GM12878 (cell line): Measurements from ENCODE around the gene SRCAP. TPM values are rescaled to one million over a fixed set of nuclear protein-coding genes. Genes with fewer than 3 reads are reported as not detected.

Experiments
- ATAC-seq: fragments of 200-7000 bp; cut with Tn5 transposase; 3 replicates; pipeline ENCODE4 v1.9.1; 2020; ENCODE audit warnings: mild to moderate bottlenecking, moderate library complexity
- BruUV-seq: library from RNA; stranded (reverse); fragments of 400-500 nt; replicated peaks from 2 replicates; lab custom pipeline; 2021; lab: Mats Ljungman, UMichigan
- CTCF ChIA-PET: fragments of 300-600 bp; sonication (Branson Sonifier 250); formaldehyde crosslinking; extraction: SDS; loops from one replicate; lab custom pipeline; 2021; ENCODE audit warnings: inconsistent platforms; lab: Yijun Ruan, JAX
- POLR2A ChIA-PET: fragments of 350-600 bp; formaldehyde crosslinking; extraction: SDS; loops from one replicate; lab custom pipeline; 2021; ENCODE audit warnings: inconsistent platforms; lab: Charles Lee
- RAD21 ChIA-PET: fragments of 300-600 bp; sonication (Branson Sonifier 250); formaldehyde crosslinking; loops from one replicate; lab custom pipeline; 2023; ENCODE audit warnings: antibody characterized with exemption; ENCODE audit not compliant: unreplicated experiment; lab: Charles Lee
- SMC1A ChIA-PET: fragments of 300-600 bp; sonication (Branson Sonifier 250); formaldehyde crosslinking; loops from one replicate; lab custom pipeline; 2023; ENCODE audit not compliant: unreplicated experiment, uncharacterized antibody; lab: Charles Lee
- DNase-seq: peaks from one replicate; pipeline ENCODE4 v3.0.0-alpha.2; 2011; ENCODE audit warnings: low read depth, low spot score
- FAIRE-seq: peaks from 3 replicates; lab custom pipeline; 2011; peaks lifted over from hg19 to GRCh38; lab: Jason Lieb, UNC
- H2AFZ ChIP-seq: 2 replicates; pipeline ENCODE4 v1.6.0; 2011; ENCODE audit warnings: low read depth, low read length, control low read depth; ENCODE audit not compliant: control insufficient read depth
- H3K27ac ChIP-seq: 2 replicates; pipeline ENCODE4 v1.5.1; 2011; ENCODE audit warnings: control low read depth; ENCODE audit not compliant: control insufficient read depth, insufficient read depth
- H3K27me3 ChIP-seq, 2 experiments: replicated peaks in 1 of 2; 2 replicates each; pipeline versions ENCODE4 v1.6.0 to v1.6.1; 2011; ENCODE audit warnings: low read length in 1 of 2; ENCODE audit not compliant: control insufficient read depth in 2 of 2, insufficient read depth in 2 of 2
- H3K36me3 ChIP-seq, 2 experiments: 2 replicates each; pipeline ENCODE4 v1.5.1; 2011; ENCODE audit warnings: low read length in 1 of 2; ENCODE audit not compliant: control insufficient read depth in 2 of 2, insufficient read depth in 2 of 2
- H3K4me1 ChIP-seq: 2 replicates; pipeline ENCODE4 v1.6.1; 2011; ENCODE audit warnings: mild to moderate bottlenecking, low read length, moderate library complexity, mixed read lengths; ENCODE audit not compliant: control insufficient read depth, insufficient read depth
- H3K4me2 ChIP-seq: 2 replicates; pipeline ENCODE4 v1.6.0; 2011; ENCODE audit warnings: control low read depth; ENCODE audit not compliant: control insufficient read depth, insufficient read depth
- H3K4me3 ChIP-seq: fragments of 200-600 bp; sonication (generic); 2 replicates; pipeline ENCODE4 v1.5.1; 2016
- H3K79me2 ChIP-seq: 2 replicates; pipeline ENCODE4 v1.6.0; 2011; ENCODE audit warnings: low read length; ENCODE audit not compliant: control insufficient read depth, insufficient read depth
- H3K9ac ChIP-seq: 2 replicates; pipeline ENCODE4 v1.8.0; 2011; ENCODE audit warnings: low read length, control low read depth, mixed read lengths; ENCODE audit not compliant: control insufficient read depth, insufficient read depth
- H3K9me3 ChIP-seq: replicated peaks from 3 replicates; pipeline ENCODE4 v1.5.1; 2011; ENCODE audit warnings: mild to moderate bottlenecking, low read length; ENCODE audit not compliant: control insufficient read depth, insufficient read depth
- H4K20me1 ChIP-seq: 2 replicates; pipeline ENCODE4 v1.6.0; 2011; ENCODE audit not compliant: control insufficient read depth, insufficient read depth
- ASH2L ChIP-seq: fragments of 300-600, 200-600 bp; sonication (generic); IDR thresholded peaks from 2 replicates; pipeline ENCODE4 v1.6.1; 2017; ENCODE audit warnings: low read depth, mild to moderate bottlenecking, borderline replicate concordance
- CHD1 ChIP-seq: IDR thresholded peaks from 2 replicates; pipeline ENCODE4 v1.6.1; 2012; ENCODE audit warnings: low read depth, low read length, improper control_type of control experiment
- GATAD2B ChIP-seq: fragments of 450-650 bp; conservative IDR thresholded peaks from 2 replicates; pipeline ENCODE4 v1.6.1; 2017; ENCODE audit warnings: low read depth, mild to moderate bottlenecking, moderate library complexity
- HDGF ChIP-seq: fragments of 450-650 bp; IDR thresholded peaks from 2 replicates; pipeline ENCODE4 v1.6.1; 2016; ENCODE audit warnings: antibody characterized with exemption
- KAT2A ChIP-seq: conservative IDR thresholded peaks from 2 replicates; pipeline ENCODE4 v1.6.1; 2011; ENCODE audit warnings: low read depth, low read length; ENCODE audit not compliant: control insufficient read depth
- MTA3 ChIP-seq: IDR thresholded peaks from 2 replicates; pipeline ENCODE4 v1.6.1; 2012; ENCODE audit warnings: low read length, inconsistent platforms, borderline replicate concordance
- RCOR1 ChIP-seq: conservative IDR thresholded peaks from 2 replicates; pipeline ENCODE4 v1.6.1; 2012; ENCODE audit warnings: low read depth, low read length, improper control_type of control experiment
- SIN3A ChIP-seq: IDR thresholded peaks from 2 replicates; pipeline ENCODE4 v1.6.1; 2012; ENCODE audit warnings: low read depth, low read length, improper control_type of control experiment
- SPI1 ChIP-seq: IDR thresholded peaks from 2 replicates; pipeline ENCODE4 v1.6.1; 2011; ENCODE audit warnings: low read depth, mild to moderate bottlenecking, low read length, moderate library complexity, borderline replicate concordance; ENCODE audit not compliant: insufficient read depth
- STAT3 ChIP-seq: IDR thresholded peaks from 2 replicates; pipeline ENCODE4 v1.6.1; 2011; ENCODE audit warnings: low read depth, low read length, improper control_type of control experiment
- TCF7 ChIP-seq: IDR thresholded peaks from 2 replicates; pipeline ENCODE4 v1.6.1; 2014; ENCODE audit warnings: antibody characterized with exemption, borderline replicate concordance
- ZNF24 ChIP-seq: fragments of 450-650 bp; IDR thresholded peaks from 2 replicates; pipeline ENCODE4 v1.6.1; 2017; ENCODE audit warnings: antibody characterized with exemption, mild to moderate bottlenecking
- ZSCAN29 ChIP-seq: fragments of 450-650 bp; IDR thresholded peaks from 2 replicates; pipeline ENCODE4 v1.6.1; 2017; ENCODE audit warnings: mild to moderate bottlenecking, moderate library complexity
- WGBS: methylation state at CpG from one replicate; pipeline ENCODE4 v1.1.6; 2016; ENCODE audit warnings: low lambda C conversion rate; ENCODE audit not compliant: insufficient replicate concordance, insufficient coverage; ENCODE audit errors: missing lambda C conversion rate; 5-methylcytosine and 5-hydroxymethylcytosine counted together
- in situ Hi-C: fragments of 300-500 bp; cut with MboI; formaldehyde crosslinking; loops from 9 replicates; pipeline ENCODE4 v1.14.3; 2018; ENCODE audit warnings: mixed read lengths
- intact Hi-C: fragments of 100-400 bp; cut with micrococcal nuclease; formaldehyde crosslinking; loops from one replicate; pipeline ENCODE4 v1.14.2; 2022; ENCODE audit not compliant: unreplicated experiment
- polyA plus RNA-seq, 11 experiments: library from polyadenylated mRNA; depleted of rRNA in 4 of 11; unstranded in 6 of 11; stranded (reverse) in 5 of 11; fragments of >200 nt; fragmentation: Nextera tagmentation in 4 of 11; fragmentation: Illumina TruSeq in 1 of 11; extraction: Ambion mirVana in 4 of 11; extraction: Trizol in 1 of 11; gene quantifications; 1 replicate in 1 of 11; 2 replicates in 10 of 11; pipeline versions ENCODE4 v1.2.1 to v1.2.3, GENCODE V29; 2011 to 2016; ENCODE audit warnings: inconsistent platforms in 2 of 11, missing spikeins in 2 of 11, low read depth in 1 of 11
- total RNA-seq, 4 experiments: library from RNA; depleted of rRNA in 3 of 4; stranded (reverse); fragments of >200 nt in 3 of 4; fragmentation: Illumina TruSeq in 1 of 4; extraction: Trizol in 1 of 4; gene quantifications; 2 replicates each; pipeline versions ENCODE4 v1.2.1 to v1.2.3, GENCODE V29; 2013 to 2021

Gene SRCAP
- total and polyA plus RNA-seq, 10 of the 15 experiments (the other 5 are each of a cell fraction or from before 2014, with no cell fraction given) = 0.24 to 58.4 (median 11.6) TPM

DNA sequence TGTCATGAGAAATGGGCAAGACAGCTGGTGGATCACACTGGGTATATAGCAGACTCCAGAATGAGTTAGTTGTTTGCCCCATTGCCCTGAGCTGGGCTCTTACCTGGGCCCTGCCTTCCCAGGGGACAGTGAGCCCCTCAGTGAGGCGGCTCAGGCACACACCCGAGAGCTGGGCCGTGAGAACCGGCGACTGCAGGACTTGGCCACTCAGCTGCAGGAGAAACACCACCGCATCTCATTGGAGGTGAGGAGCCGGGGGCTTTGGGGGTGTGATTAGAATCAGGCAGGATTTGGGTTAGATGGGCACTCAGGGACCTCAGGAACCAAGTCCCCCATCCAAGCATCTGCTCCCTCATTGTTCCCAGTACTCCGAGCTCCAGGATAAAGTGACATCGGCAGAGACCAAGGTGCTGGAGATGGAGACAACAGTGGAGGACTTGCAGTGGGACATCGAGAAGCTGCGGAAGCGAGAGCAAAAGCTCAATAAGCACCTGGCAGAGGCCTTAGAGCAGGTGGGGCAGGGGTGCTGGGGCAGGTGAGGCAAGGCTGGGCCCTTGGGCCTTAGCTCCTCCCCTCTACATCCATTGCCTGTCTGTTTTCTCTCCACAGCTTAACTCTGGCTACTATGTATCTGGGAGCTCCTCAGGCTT lies 66.0 kb downstream of the SRCAP start:
- ATAC-seq (no peak), DNase-seq (no peak), FAIRE-seq (no peak)
- H3K4me3 ChIP-seq = no peak overlapping the region
- no TSS peak for BruUV-seq
- ChIA-PET POLR2A (no interaction called here), CTCF (no interaction called here), SMC1A (interaction anchor here (0.6 to 1.1 kb wide), 2 partner anchors 14 to 17 kb away, joined by 3 read pairs; partner anchors contain the start of gene PHKG2), RAD21 (no interaction called here)
- H3K27ac ChIP-seq = no peak overlapping the region
- no peak overlapping the region for H3K9ac ChIP-seq
- H3K4me1 ChIP-seq = peaks cover 9% of the 10 kb centered on the region
- TF ChIP-seq STAT3 = no peak
- TF ChIP-seq GATAD2B = no peak
- TF ChIP-seq KAT2A = no peak
- TF ChIP-seq SIN3A = no peak
- no peak for TF ChIP-seq HDGF
- TF ChIP-seq RCOR1 = no peak
- TF ChIP-seq CHD1 = no peak
- no peak for TF ChIP-seq MTA3
- TF ChIP-seq TCF7 = no peak
- TF ChIP-seq ASH2L = no peak
- no peak for TF ChIP-seq ZSCAN29
- no peak for TF ChIP-seq SPI1
- no peak for TF ChIP-seq ZNF24
- H3K4me2 ChIP-seq = no peak overlapping the region
- in situ Hi-C loops (loop anchor here (25.0 kb wide), 1 partner anchor 1122 kb away; no protein-coding TSS in a partner anchor), intact Hi-C loops (loop anchor here (5.0 kb wide), 2 partner anchors 108 to 157 kb away; partner anchors contain the start of genes FBRS and FBXL19)
- H4K20me1 ChIP-seq = no peaks in the 10 kb centered on the region
- peaks cover 15% of the 10 kb centered on the region for H3K79me2 ChIP-seq
- H3K9me3 ChIP-seq = no peaks in the 10 kb centered on the region
- peaks cover 36 to 39% of the 10 kb centered on the region in 2 experiments; a peak in 3 of 4 replicates for H3K36me3 ChIP-seq
- H3K27me3 ChIP-seq = no peaks in the 10 kb centered on the region
- H2AFZ ChIP-seq = no peak overlapping the region
- WGBS = 100% methylated on average over 12 of the region's 12 CpGs
